HG02763 (cell line): ENCODE results near the gene KDELR3.

Source experiments
- ATAC-seq: cut with Tn5 transposase; IDR thresholded peaks from one replicate; pipeline ENCODE4 v1.9.1; 2021; ENCODE audit warnings: mild to moderate bottlenecking, moderate library complexity; ENCODE audit not compliant: unreplicated experiment

KDELR3 gene

GRCh38 chr22:38437416-38437815 lies 30.5 kb upstream of the KDELR3 start:
- ATAC-seq: no peak

- ATAC-seq: no peak
These were observed 27.0 kb upstream of the KDELR3 start for GRCh38 chr22:38440747-38441350.

- no peak for ATAC-seq
These were observed 26.1 kb upstream of the KDELR3 start for GRCh38 chr22:38441620-38442287.

- ATAC-seq: no peak
These were observed 24.8 kb upstream of the KDELR3 start for GRCh38 chr22:38442967-38443627.

- no peak for ATAC-seq
These were observed 24.0 kb upstream of the KDELR3 start for GRCh38 chr22:38443628-38444521.

GRCh38 chr22:38444783-38445182 lies 23.1 kb upstream of the KDELR3 start:
- no peak for ATAC-seq

GRCh38 chr22:38446018-38446601 lies 21.8 kb upstream of the KDELR3 start:
- no peak for ATAC-seq

- no peak for ATAC-seq
These were observed 18.8 kb upstream of the KDELR3 start for GRCh38 chr22:38448945-38449745.

- ATAC-seq: no peak
These were observed 18.1 kb upstream of the KDELR3 start for GRCh38 chr22:38449776-38450175.

GRCh38 chr22:38450234-38450797 lies 17.6 kb upstream of the KDELR3 start:
- no peak for ATAC-seq

- ATAC-seq: no peak
These were observed 16.5 kb upstream of the KDELR3 start for GRCh38 chr22:38451404-38451803.

- ATAC-seq: no peak
These were observed 16.0 kb upstream of the KDELR3 start for GRCh38 chr22:38451864-38452263.

- ATAC-seq: no peak
These were observed 15.4 kb upstream of the KDELR3 start for GRCh38 chr22:38452373-38453065.

- no peak for ATAC-seq
These were observed 14.7 kb upstream of the KDELR3 start for GRCh38 chr22:38453066-38453672.

- ATAC-seq: no peak
These were observed 13.9 kb upstream of the KDELR3 start for GRCh38 chr22:38453996-38454352.

GRCh38 chr22:38454353-38455075 lies 13.4 kb upstream of the KDELR3 start:
- no peak for ATAC-seq

- ATAC-seq: no peak
These were observed 12.8 kb upstream of the KDELR3 start, which contains the start of gene KCNJ4 for GRCh38 chr22:38455076-38455529. KCNJ4 (minus strand) TSS chr22:38455199; CDS start chr22:38428132, 27,067 bp downstream.
